Head of caudate nucleus (tissue), 42 donors: ENCODE results near the gene MRPS25.
A peak's percentile ranks its signal among the peaks of the same experiment; 100 is the strongest.

Experiments used
- DNase-seq, 42 donors: peaks; one replicate each; pipeline versions ENCODE4 v3.0.0 to v3.0.0-alpha.2; 2020 to 2021; ENCODE audit warnings: mixed read lengths in 7 of 42
- intact Hi-C: fragments of 100-400 bp; cut with DNase I; formaldehyde crosslinking; loops from one replicate; pipeline ENCODE4 v1.15.0; 2022

MRPS25 gene

DNA sequence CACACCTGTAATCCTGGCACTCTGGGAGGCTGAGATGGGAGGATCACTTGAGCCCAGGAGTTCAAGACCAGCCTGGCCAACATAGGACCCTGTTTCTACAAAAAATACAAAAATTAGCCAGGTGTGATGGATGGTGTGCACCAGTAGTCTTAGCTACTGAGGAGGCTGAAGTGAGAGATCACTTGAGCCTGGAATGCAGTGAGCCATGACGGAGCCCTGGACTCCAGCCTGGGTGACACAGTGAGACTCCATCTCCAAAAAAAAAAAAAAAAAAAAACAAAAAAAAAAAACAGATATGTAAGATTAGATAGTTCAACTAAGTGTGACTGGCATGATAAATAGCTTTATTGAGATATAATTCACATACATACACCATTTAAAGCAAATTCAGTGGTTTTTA, 24.1 kb upstream of the MRPS25 start:
- no peak for DNase-seq
- intact Hi-C loops = no loop called here

DNA sequence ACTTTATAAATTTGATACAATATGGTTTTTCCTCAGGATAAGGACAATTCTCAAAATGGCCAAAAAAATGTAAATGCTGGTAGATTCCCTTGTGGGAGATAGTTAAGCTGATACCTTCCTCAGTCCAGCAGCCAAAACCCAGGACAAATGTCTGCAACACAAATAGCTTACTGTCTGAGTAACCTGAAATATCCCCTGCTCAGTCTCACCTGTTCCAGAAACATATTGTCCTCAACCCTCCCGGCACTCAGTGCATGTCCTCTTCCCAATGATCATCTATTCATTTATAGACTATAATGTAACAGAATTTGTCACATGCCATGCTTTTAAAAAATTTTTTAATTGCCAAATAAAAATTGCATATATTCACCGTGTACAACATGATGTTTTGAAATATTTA, 21.6 kb upstream of the MRPS25 start:
- intact Hi-C loops = no loop called here
- no peak for DNase-seq

DNA sequence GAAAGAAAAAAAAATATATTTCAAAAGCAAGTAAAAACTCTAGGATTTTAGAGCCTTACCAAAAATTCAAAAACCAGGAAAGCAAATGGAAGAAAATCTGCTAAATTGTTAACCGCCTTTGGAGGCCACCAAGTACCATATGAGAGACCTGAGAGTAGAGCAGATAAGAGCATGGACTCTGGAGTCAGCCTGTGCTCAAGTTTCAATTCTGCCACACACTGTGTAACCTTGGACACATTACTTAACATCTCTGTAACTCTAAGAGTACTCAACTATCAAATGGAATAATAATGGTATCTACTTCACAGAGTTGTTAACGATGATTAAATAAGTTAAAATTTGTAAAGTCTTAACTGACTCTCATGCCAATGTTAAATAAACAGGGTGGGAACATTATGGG, 21.1 kb upstream of the MRPS25 start:
- intact Hi-C loops = no loop called here
- no peak for DNase-seq

DNA sequence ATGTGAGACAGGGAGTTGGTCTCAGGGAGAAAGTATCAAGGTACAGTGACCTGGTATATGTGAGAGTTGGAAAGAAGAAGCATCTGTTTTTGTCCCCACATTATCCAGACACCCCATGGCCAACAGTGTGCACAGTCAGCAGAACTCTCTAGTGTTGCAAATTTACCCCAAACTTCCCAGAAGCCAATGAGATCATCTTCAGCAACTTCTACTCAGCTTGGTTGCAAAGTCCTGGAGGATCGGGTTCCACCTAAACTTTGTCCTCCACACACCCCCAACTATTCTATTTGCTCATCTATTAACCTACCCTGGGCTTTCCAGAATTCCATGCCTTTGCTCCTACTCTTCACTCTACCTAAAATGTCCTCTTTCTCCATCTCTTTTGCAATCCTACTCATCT, 18.1 kb upstream of the MRPS25 start:
- intact Hi-C loops = no loop called here

DNA sequence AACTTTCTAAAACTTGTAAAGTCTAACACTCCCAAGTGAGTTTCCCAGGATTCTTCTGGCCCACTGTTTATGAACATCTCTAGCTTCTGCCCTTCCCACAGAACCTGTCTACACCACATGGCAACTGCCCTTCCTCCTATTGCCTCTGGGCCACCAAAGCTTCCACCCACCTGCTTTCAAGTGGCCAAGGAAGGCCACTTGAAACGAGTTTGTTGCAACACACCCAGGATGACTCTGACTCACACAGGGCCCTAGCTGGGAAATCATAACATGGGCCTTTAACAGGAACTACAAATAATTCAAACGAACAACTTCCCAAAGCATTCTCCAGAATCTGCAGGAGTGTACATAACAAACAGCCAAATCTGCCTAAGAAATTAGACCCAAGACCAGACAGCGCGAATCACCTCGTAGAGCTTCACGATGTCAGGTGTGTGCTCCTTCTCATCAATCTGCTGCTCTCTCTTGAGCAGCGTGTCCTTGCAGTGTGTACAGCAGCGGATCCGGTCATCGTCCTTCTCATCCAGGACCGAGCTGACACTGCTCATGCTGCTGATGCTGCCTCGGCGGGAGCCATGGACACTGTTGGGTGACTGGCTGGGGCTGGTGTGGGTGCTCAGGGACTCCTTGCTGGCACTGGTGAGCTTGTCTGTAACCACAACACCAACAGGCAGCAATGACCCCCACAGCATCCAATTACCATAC, 17.0 kb upstream of the MRPS25 start:
- no peak for DNase-seq

More for the DNA sequence above, 18.1 kb upstream of the MRPS25 start:
- DNase-seq = no peak

DNA sequence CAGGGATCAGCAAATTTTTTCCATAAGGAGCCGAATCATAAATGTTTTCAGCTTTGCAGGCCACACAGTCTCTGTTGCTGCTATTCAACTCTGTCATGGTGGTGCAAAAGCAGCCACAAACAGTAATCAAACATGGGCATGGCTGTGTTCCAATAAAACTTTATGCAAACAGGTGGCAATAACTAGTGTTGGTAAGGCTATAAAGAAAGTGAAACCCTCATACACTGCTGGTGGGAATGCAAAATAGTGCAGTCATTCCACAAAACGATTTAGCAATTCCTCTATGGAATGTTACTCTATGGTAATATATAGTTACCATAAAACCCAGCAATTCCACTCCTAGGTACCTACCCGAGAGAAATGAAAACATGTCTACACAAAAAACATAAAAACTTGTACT, 14.0 kb upstream of the MRPS25 start:
- no peak for DNase-seq
- intact Hi-C loops = no loop called here

More for the DNA sequence above, 17.0 kb upstream of the MRPS25 start:
- intact Hi-C loops = no loop called here

DNA sequence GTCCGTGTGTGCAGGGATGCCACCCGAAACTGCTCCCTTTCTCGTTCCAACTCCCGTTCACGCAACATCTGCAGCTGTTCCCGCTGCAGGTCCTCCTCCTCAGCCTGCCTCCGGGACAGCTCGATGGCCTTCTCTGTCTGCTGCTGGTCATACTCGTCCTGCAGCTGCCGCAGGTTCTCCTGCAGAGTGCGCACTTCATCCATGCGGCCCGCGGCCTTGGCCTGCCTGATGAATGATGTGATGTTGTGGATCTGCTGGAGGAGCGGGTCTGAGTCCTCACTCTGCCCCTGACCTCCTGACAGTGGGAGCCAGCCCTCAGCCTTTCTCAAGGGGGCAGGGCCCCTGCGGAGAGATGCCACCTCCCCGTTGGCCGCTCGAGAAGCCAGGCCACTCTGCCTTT, 9.4 kb upstream of the MRPS25 start:
- intact Hi-C loops = no loop called here
- DNase-seq = no peak

DNA sequence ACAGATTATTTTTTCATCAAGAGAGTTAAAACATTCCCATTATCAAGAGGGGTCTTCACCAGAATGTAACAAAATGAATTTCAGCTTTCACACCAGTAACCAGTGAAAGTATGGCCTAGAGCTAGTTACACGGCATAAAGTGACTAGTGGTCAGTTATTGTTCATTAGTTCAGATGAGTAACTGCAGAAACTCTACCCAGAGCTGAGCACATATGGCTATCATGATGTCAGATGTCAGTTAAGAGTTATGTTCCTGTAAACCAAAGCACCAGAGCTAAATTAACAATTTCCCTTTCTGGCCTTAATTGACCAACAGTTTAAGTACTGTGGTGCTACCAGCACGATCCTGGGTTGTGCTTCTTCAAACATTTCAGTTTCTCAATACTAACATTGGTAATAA, 6.6 kb upstream of the MRPS25 start:
- DNase-seq = no peak
- intact Hi-C loops = no loop called here

DNA sequence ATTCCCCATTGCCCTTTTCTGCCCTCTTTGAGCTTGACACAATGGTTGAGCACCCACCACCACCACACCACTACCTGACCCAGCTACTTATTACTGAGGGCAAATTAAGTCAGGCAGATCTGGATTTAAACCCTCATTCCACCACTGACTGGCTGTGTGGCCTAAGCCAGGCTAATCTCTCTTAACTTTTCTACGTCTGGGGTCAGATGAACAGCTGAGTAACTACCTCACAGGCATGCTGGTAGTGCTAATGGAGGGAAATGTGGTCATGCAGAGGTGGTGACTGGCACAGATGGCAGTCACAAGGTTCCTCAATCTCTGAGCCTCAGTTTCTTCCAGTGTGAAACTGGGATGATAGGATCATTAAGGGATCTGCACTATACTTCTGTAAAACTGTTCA, 4.3 kb upstream of the MRPS25 start:
- DNase-seq = no peak

DNA sequence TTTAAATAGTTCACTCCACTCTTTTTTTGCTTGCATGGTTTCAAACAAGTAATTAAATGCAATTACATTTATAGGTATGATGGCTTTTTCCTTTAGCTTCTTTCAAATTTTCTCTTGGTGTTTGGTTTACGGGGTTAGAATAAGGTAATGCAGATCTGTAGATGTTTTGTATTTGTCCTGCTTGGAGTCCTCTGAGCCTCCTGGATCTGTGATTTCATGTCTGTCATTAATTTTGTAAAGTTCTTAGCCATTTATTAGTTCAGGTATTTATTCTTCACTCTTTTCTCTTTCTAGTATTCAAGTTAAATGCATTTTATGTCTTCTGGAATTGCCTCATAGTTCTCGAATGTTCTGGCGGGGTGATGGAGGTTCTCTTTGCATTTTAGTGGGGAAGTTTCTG, 1.4 kb upstream of the MRPS25 start:
- intact Hi-C loops = loop anchor here (10.0 kb wide), 2 partner anchors 122 to 412 kb away; partner anchors contain the start of genes CCDC174 and NR2C2
- DNase-seq = no peak

More for the DNA sequence above, 4.3 kb upstream of the MRPS25 start:
- intact Hi-C loops = loop anchor here (10.0 kb wide), 2 partner anchors 125 to 415 kb away; partner anchors contain the start of genes CCDC174 and NR2C2

DNA sequence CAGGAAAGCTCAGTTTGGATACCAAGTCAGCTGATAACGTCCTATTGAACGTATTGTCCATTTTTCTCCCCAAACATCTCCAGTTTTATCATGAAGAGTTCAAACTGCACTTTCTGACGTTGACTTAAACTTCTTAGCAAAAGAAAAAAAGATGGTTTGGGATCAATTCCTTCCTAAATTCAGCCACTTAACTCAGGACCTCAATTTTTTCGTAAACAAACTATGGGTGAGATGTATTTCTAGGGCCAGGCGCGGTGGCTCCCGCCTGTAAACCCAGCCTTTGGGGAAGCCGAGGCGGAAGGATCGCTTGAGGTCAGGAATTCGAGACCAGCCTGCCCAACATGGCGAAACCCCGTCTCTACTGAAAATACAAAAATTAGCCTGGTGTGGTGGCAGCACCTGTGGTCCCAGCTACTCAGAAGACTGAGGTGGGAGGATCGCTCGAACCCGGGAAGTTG, 464 bp upstream of the MRPS25 start:
- DNase-seq = peak in 1 of 42 donors; percentile 12
- intact Hi-C loops = loop anchor here (10.0 kb wide), 2 partner anchors 121 to 411 kb away; partner anchors contain the start of genes CCDC174 and NR2C2

DNA sequence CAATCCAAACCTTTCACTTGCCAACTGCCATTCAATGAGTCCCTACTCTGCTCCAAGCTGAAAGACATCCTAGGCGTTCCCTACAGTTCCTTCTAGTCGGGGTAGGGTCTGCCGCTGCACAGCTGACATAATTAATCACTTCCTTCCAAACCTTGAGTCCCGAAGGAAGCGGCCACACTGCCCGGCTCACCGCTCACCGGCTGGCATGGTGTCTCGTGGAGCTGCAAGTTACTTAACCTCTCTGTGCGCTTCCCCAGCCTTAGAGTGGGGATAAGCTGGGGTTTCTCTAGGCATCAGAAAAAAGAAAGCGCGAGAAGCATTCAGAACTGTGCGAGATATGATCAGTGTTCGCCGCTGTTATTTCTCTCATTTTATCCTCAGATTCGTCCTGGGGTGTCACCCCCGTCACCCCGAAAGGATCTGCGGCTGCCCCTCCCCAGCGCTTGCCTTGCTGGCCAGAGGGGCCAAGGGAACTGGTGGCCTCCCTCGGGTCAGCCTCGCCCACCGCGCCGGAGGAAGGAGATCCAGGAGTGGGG, 748 bp downstream of the MRPS25 start:
- intact Hi-C loops = loop anchor here (10.0 kb wide), 2 partner anchors 120 to 410 kb away; partner anchors contain the start of genes CCDC174 and NR2C2
- DNase-seq = peak in 10 of 42 donors; percentile 6 to 44 (median 18)

DNA sequence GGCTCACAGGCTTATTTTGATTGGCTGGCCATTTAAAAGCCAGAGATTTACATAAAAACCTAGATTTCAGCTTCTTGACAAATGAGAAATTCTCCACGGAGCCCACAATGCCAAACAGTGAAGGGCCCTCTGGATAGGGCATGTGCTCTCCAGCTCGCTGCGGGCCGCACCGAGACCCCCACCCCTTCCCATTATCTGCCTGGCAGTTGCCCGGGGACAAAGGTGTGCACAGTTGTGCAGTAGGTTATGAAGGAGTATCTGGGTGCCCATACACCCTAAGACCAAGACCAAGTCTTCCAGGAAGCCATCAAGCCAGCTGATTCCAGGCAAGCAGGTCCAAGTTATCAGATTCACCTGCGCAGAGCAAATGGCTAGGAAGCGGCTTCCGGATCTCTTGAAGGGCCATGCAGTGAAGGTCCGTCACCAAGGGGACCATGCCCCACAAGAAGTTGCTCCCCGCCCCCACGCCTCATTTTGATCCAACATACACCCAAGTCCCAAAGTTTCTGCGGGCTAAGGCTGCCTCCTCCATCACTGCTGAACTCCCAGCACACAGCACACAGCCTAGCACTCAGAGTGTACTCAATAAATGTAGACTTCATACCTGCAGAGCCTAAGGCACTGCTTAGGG, 1.3 kb downstream of the MRPS25 start:
- intact Hi-C loops = loop anchor here (10.0 kb wide), 2 partner anchors 119 to 409 kb away; partner anchors contain the start of genes CCDC174 and NR2C2
- DNase-seq = no peak

DNA sequence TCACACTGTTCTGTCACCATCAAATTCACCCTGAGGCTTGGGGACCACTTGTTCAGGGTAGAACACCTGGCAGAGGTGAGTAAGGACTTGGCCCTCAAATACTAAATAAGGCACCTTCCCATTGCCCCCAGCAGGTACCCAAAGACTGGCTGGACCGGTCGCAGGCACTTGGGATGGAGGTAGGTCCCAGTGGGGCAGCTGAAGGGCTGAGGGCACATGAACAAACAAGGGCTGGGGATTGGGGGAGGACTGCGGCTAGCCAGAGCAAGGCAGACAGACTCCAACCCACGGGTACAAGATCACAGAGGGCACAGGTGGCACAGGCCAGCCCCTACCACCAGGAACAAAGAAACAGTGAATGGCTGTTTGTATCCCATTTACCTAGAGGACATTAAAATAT, 1.9 kb downstream of the MRPS25 start:
- intact Hi-C loops = loop anchor here (10.0 kb wide), 2 partner anchors 118 to 408 kb away; partner anchors contain the start of genes CCDC174 and NR2C2
- no peak for DNase-seq

DNA sequence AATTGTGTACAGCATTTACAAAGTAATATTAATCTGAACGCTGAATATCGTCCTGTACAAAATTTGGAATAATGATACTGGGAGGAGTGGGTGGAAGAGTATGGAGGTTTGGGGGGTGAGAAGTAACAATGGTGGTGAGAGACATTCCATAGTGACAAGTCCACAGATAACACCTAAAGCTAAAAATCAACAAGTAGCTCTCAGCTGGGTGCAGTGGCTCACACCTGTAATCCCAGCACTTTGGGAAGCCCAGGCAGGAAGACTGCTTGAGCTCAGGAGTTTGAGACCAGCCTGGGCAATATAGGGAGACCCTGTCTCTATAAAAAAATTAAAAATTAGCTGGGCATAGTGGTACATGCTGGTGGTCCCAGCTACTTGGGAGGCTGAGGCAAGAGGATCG, 5.1 kb downstream of the MRPS25 start:
- DNase-seq = no peak
- intact Hi-C loops = loop anchor here (10.0 kb wide), 2 partner anchors 115 to 405 kb away; partner anchors contain the start of genes CCDC174 and NR2C2

DNA sequence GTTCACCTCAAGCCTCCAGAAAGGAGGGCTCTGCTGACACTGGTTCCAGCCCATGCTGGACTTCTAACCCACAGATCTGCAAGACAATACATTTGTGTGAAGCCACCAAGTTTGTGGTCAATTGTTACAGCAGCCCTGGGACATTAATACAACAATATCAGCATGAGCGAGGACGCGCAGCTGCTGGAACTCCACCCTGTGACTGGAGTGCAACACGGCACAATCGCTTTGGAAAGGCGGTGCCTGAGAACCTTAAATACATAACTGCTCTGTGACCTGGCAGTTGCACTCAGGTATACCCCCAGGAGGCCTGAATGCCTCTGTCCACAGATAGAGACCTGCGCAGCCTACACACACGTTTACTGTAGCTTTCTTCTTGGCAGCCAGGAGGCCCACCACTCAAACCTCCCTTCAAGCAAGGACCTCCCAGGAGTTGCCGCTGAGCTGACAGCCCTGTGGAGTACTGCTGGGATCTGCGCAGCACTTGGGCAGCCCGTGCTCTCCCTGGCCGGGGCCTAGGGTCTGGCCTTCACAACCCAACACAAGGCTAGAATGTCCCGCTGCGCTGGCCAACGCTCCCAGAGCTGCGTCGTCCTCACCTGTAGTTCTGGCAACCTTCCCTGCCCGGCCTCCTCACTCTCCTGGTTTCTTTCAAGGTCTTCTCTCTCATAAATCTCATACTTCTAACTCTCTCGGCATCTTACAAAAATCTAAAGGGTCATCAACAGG, 8.3 kb downstream of the MRPS25 start:
- no peak for DNase-seq
- intact Hi-C loops = no loop called here

DNA sequence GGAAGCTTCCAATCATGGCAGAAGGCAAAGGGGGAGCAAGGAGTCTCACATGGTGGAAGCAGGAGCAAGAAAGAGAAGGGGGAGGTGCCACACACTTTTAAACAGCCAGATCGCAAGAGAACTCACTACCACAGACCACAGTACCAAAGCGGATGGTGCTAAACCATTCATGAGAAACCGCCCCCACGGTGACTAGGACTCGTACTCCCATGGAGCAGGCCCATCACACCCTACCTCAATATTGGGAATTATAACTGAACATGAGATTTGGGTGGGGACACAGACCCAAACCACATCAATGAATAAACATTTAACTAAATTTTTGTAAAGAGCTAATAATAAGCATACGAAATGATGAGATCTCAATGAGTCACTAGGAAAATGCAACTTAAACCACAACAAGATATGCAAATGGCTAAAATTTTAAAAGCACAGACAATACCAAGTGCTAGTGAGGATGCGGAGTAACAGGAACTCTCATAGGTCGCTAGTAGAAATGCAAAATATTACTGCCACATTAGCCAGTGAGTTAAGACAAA, 10.0 kb downstream of the MRPS25 start:
- no peak for DNase-seq
- intact Hi-C loops = no loop called here

DNA sequence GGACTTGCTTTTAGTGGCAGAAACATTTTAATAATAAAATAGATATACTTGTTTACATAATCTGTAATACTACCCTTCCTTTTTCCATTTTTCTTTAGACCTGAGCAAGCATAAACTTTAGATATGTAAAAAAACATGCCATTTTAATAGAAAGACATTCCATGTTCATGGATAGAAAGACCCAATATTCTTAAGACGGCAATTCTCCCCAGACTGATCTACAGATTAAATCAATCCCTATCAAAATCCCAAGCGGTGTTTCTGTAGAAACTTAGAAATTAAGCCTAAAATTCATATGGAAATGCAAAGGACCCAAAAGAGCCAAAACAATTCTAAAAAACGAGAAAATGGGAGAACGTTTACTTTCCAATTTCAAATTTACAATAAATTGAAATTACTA, 11.6 kb downstream of the MRPS25 start:
- DNase-seq = no peak
- intact Hi-C loops = no loop called here
